ENCODE results near the gene AKAP1.

GRCh38 chr17:57143919-57144318 lies 58.9 kb downstream of the AKAP1 start:
- no peak for TF ChIP-seq GATA2 (IDR thresholded peaks at IDR 0.05; ENCODE audit: low read depth, low read length)
- no peak for TF ChIP-seq GATA3 (IDR thresholded peaks at IDR 0.05; ENCODE audit: low read depth, low read length)
